Large intestine (tissue), 3 donors: ENCODE measurements around the gene FGFR2. TPM values are rescaled to one million over a fixed set of nuclear protein-coding genes. Genes with fewer than 3 reads are reported as not detected.

Source experiments
- DNase-seq, 2 donors: peaks; one replicate each; pipeline versions ENCODE4 v3.0.0 to v3.0.0-alpha.2; 2013
- H3K27ac ChIP-seq: one replicate; pipeline ENCODE4 v1.5.1; 2013; ENCODE audit warnings: low read length
- H3K27me3 ChIP-seq: 2 replicates; pipeline ENCODE4 v1.6.1; 2013; ENCODE audit warnings: low read length; ENCODE audit not compliant: control insufficient read depth, insufficient read depth
- H3K36me3 ChIP-seq: 2 replicates; pipeline ENCODE4 v1.6.1; 2013; ENCODE audit warnings: low read length; ENCODE audit not compliant: control insufficient read depth, insufficient read depth
- H3K4me1 ChIP-seq: one replicate; pipeline ENCODE4 v1.6.1; 2013; ENCODE audit warnings: low read length; ENCODE audit not compliant: control insufficient read depth, insufficient read depth
- H3K4me3 ChIP-seq: one replicate; pipeline ENCODE4 v1.5.1; 2013; ENCODE audit warnings: low read length
- H3K9me3 ChIP-seq: one replicate; pipeline ENCODE4 v1.6.1; 2013; ENCODE audit warnings: mild to moderate bottlenecking, low read depth, low read length, moderate library complexity; ENCODE audit not compliant: control insufficient read depth
- WGBS: methylation state at CpG from one replicate; pipeline ENCODE4 v1.1.5; 2013; ENCODE audit warnings: low lambda C conversion rate; ENCODE audit not compliant: insufficient coverage; 5-methylcytosine and 5-hydroxymethylcytosine counted together
- polyA plus RNA-seq: library from polyadenylated mRNA; unstranded; fragments of 120-200 nt; gene quantifications from one replicate; pipeline ENCODE4 v1.2.1, GENCODE V29; 2013

FGFR2 gene
- polyA plus RNA-seq, 1 donor = 23.6 TPM

DNA sequence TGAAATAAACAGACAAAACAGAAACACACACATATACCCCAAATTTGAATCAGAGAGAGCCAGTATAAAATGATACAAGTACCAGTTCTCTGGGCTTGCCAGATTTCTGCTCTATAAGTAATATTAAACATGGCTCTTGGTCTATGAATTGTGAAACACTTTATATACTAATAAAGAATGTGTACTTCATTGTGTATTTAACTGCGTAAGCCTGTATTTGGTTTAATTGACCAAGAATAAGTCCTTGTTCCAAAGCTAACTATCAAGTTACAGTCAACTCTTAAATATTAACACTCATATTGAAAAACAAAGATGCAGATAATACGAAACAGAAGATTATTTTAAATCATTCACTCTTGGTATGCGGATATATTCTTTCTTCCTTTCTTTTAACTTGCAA is 8.7 kb downstream of the FGFR2 start:
- no peak for DNase-seq
- WGBS = 83% methylated on average over 1 of the region's 3 CpGs
- Histone ChIP-seq H3K27me3 (no peaks in the 10 kb centered on the region), H3K27ac (no peak overlapping the region), H3K9me3 (no peaks in the 10 kb centered on the region), H3K4me3 (no peak overlapping the region), H3K36me3 (peaks cover 17% of the 10 kb centered on the region), H3K4me1 (no peaks in the 10 kb centered on the region)

DNA sequence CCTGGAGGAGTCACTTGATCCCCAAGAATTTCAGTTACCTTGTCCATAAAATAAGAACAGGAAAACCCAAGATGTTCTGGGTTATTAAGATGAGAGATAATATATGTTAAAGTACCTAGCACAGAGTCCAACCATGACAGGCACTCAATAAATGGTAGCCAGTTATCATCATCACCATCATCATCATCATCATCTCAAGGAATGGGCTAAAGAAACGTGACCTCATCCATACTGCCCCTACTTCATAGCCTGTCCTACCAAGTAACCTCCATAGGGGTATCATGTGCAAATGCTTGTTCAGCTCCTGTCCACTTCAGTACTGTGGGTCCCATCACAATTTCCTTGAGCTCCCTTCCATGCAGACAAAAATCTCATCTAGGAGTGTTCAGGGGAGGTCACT is 14.4 kb downstream of the FGFR2 start:
- Histone ChIP-seq H3K27me3 (no peaks in the 10 kb centered on the region), H3K36me3 (no peaks in the 10 kb centered on the region), H3K9me3 (no peaks in the 10 kb centered on the region), H3K27ac (no peak overlapping the region), H3K4me1 (peaks cover 13% of the 10 kb centered on the region), H3K4me3 (no peak overlapping the region)
- DNase-seq = no peak
- WGBS = 100% methylated on average over 1 of the region's 1 CpG

DNA sequence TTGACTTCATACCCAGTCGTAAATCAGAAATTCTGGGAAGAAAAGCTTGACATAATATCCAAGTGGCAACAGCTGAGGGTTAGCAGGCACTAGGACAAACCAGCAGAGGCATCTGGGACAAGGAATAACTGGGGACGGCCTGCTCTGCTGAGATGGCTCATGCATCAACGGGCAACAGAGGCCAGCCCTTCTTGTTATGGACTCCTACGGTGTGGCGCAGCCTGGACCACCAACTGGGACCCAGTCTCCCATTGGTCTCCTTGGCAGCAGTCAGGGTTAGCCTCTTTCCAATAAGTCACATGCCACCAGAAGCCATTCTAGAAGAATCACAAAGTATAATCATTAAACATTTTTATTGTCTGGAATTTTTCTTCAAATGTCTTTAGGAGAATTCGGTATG is 15.0 kb downstream of the FGFR2 start:
- no peaks in the 10 kb centered on the region for H3K36me3 ChIP-seq
- H3K27me3 ChIP-seq = no peaks in the 10 kb centered on the region
- no peaks in the 10 kb centered on the region for H3K9me3 ChIP-seq
- DNase-seq = no peak
- H3K4me1 ChIP-seq = peaks cover 13% of the 10 kb centered on the region
- H3K27ac ChIP-seq = no peak overlapping the region
- H3K4me3 ChIP-seq = no peak overlapping the region
- WGBS = 80% methylated on average over 1 of the region's 6 CpGs

DNA sequence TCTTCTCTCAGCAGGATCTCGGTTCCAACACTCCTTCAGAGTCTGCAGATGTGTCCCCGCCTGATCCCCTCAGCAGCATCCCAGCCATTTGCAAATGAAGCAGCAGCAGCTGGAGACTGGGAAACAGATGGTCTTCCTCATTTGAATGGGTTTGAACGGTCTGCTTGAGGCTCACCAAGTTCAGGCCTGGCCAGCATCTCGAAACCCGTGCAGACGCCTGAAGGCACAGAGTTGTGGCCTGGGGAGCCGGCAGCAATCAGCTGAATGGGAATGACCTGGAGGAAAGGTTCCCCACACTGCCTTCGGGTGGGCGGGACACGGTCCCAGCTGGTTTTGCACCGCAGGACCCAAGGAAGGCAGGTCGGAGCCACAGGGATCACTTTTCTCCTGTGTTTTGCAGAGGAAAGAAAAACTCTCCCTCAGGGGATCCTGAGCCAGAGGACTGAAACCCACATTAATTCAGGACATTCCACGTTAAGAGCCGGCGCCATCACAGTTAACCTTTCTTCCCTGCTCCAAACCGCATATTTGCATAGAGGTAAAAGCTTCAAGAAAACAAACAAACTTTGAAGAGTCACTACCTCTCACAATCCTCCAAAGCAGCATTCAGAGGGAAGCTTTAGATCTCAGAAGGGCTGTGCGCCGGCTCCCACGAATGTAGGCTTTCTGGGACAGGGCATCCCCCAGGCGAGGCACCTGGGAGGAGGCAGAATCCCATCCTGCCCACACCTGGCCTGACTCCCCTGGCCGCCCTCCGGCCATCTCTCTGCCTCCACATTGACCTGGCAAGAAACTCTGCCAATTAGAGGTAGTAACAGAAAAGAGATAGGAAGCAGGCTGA is 17.7 kb downstream of the FGFR2 start:
- no peaks in the 10 kb centered on the region for H3K36me3 ChIP-seq
- no peaks in the 10 kb centered on the region for H3K9me3 ChIP-seq
- H3K4me1 ChIP-seq = peaks cover 13% of the 10 kb centered on the region
- no peaks in the 10 kb centered on the region for H3K27me3 ChIP-seq
- no CpG with 5 or more reads among the region's 22 CpGs for WGBS
- H3K27ac ChIP-seq = no peak overlapping the region
- no peak overlapping the region for H3K4me3 ChIP-seq
- DNase-seq = peak in 1 of 2 donors; percentile 15

DNA sequence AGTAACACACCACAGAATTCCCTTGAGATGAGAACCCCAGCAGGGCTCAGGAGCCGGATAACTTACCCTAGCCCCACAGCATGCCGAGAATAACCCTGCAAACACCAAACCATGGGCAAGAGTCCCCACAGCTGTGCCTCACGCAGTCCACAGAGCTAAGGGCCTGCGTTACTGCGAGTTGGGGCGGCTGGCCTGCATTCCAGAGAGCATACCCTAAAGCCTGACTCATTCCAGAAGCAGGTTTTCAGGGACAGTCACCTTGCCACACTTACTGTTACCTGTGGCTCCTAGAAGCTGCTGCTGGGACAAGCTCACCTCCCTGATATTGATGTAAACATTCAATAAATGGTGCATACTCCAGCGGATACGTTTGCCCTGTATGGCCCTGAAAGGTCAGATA is 18.6 kb downstream of the FGFR2 start:
- Histone ChIP-seq H3K9me3 (no peaks in the 10 kb centered on the region), H3K4me1 (peaks cover 13% of the 10 kb centered on the region), H3K4me3 (no peak overlapping the region), H3K27me3 (no peaks in the 10 kb centered on the region), H3K27ac (no peak overlapping the region), H3K36me3 (no peaks in the 10 kb centered on the region)
- WGBS = no CpG with 5 or more reads among the region's 8 CpGs
- DNase-seq = no peak

DNA sequence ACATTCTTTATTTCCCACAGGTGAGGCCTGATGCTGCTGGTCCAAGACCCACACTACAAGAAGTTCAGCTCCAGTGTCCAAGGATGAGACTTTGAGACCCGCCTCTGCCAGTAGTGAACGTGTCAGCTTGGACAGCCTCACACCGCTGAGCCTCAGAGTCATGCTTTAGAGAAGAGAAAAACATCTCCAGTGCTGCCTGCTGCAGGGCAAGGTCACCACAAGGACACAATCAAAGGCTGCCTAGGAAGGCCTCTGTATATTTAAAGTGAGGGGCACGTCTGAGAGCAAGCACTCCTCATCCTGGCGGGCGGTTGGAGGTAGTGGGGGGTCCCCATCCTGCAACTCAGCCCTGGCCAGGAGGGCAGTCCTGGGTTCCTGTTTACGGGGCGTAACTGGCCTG is 19.3 kb downstream of the FGFR2 start:
- no CpG with 5 or more reads among the region's 8 CpGs for WGBS
- DNase-seq = no peak
- Histone ChIP-seq H3K4me1 (peaks cover 16% of the 10 kb centered on the region), H3K4me3 (no peak overlapping the region), H3K9me3 (no peaks in the 10 kb centered on the region), H3K36me3 (no peaks in the 10 kb centered on the region), H3K27me3 (no peaks in the 10 kb centered on the region), H3K27ac (no peak overlapping the region)

DNA sequence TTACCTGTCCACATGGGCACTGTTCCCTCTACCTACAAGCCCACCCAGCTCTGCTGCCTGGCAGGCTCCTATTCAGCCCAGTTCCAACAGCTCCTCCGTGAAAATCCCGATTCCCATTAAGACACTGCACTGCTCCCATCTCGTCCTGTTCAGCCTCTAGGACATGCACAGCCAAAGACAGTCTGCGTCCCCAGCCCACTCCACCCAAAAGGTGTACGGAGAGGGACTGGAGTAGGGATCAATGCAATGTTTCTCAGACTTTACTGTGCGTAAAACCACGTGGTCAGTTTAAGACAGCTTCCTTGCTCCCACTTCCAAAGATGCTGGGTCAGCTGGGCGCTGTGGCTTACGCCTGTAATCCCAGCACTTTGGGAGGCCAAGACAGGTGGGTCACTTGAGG is 19.9 kb downstream of the FGFR2 start:
- H3K27ac ChIP-seq = no peak overlapping the region
- H3K4me3 ChIP-seq = no peak overlapping the region
- no peak for DNase-seq
- H3K27me3 ChIP-seq = no peaks in the 10 kb centered on the region
- H3K4me1 ChIP-seq = peaks cover 16% of the 10 kb centered on the region
- no CpG with 5 or more reads among the region's 9 CpGs for WGBS
- H3K9me3 ChIP-seq = no peaks in the 10 kb centered on the region
- H3K36me3 ChIP-seq = no peaks in the 10 kb centered on the region

DNA sequence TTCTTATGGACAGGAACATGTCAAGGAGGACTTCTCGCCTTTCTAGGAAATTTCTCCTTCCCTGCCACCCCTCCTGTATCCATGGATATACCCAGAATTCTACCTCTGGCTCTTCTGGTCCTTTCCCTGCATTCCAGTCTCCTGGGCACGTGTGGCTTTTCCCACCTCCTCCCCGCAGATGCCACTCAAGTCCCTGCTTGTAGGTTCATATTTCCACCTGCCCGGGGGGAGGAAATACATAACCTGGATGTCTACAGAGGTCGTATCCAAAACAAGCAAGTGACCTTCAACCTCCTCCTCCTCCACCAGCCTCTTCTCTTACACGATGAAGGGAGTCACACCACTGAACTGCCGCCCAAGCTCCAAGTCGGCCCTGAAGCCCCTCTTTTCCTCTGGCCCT is 20.7 kb downstream of the FGFR2 start:
- H3K27me3 ChIP-seq = no peaks in the 10 kb centered on the region
- H3K4me1 ChIP-seq = peaks cover 16% of the 10 kb centered on the region
- no peak for DNase-seq
- no CpG with 5 or more reads among the region's 8 CpGs for WGBS
- H3K36me3 ChIP-seq = no peaks in the 10 kb centered on the region
- H3K27ac ChIP-seq = no peak overlapping the region
- H3K4me3 ChIP-seq = no peak overlapping the region
- H3K9me3 ChIP-seq = no peaks in the 10 kb centered on the region

DNA sequence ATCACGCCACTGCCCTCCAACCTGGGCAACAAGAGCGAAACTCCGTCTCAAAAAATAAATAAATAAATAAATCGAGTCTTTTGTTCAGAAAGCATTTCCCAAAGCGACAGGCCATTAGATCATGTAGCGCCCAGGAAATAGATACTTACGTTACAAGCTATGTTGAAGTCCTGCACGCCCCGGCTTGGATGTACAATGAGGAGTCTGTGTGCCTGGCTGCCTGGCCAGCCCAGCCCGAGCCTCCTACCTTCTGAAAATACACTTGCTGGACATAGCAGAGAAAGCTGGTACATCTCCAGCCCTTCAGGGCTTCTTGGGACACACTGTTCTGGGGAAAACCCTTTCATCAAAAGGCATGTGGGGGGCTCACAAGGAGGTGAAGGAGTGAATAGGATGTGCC is 22.1 kb downstream of the FGFR2 start:
- H3K4me1 ChIP-seq = peaks cover 15% of the 10 kb centered on the region

DNA sequence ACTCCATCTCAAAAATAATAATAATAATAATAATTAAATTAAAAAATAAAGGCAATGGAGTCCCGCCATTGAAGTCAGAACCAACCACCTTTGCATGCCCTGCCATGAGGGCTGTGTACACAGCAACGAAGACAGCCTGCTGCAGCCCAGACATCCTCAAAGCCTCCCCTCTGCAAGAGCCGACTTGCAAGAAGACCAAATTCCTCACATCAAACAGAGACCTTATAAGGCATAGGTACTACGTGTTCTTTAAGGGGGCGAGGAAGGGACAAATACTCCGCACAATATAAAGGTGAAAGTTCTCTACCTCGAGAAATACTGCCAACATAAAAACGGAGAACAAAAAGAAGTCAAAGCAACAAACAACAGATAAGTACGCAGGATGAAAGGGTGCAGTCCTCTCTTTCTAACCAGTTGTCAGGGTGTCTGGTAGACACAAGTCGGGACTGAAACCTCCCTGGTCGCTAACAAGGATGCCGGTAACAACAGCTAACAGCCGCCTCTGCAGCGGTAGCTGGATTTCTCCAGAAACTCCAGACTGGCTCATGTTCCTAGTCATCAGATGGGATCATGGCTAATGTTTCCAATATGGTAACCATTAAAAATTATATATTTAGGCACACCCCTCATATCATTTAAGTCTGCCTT is 23.6 kb downstream of the FGFR2 start:
- Histone ChIP-seq H3K4me3 (no peak overlapping the region), H3K27ac (no peak overlapping the region), H3K36me3 (no peaks in the 10 kb centered on the region), H3K27me3 (no peaks in the 10 kb centered on the region), H3K4me1 (peaks cover 2% of the 10 kb centered on the region), H3K9me3 (no peaks in the 10 kb centered on the region)
- WGBS = no CpG with 5 or more reads among the region's 14 CpGs
- no peak for DNase-seq

More for the DNA sequence above, 22.1 kb downstream of the FGFR2 start:
- Histone ChIP-seq H3K36me3 (no peaks in the 10 kb centered on the region), H3K9me3 (no peaks in the 10 kb centered on the region), H3K27ac (no peak overlapping the region), H3K27me3 (no peaks in the 10 kb centered on the region), H3K4me3 (no peak overlapping the region)
- DNase-seq = no peak
- 80% methylated on average over 1 of the region's 10 CpGs for WGBS
